A673 (cell line): Measurements from ENCODE around the gene AOX1. TPM values are rescaled to one million over a fixed set of nuclear protein-coding genes. Genes with fewer than 3 reads are reported as not detected.
A peak's percentile ranks its signal among the peaks of the same experiment; 100 is the strongest.

Experiments
- BruUV-seq: library from RNA; stranded (reverse); fragments of 400-500 nt; replicated peaks from 2 replicates; lab custom pipeline; 2021; lab: Mats Ljungman, UMichigan
- CTCF ChIA-PET: fragments of 300-600 bp; sonication (Branson Sonifier 250); formaldehyde crosslinking; loops from one replicate; lab custom pipeline; 2022; ENCODE audit warnings: antibody characterized with exemption; lab: Charles Lee
- POLR2A ChIA-PET: fragments of 300-600 bp; sonication (Branson Sonifier 250); formaldehyde crosslinking; loops from one replicate; lab custom pipeline; 2022; ENCODE audit warnings: antibody characterized with exemption; ENCODE audit not compliant: low non-redundant PET; lab: Charles Lee
- DNase-seq: peaks from one replicate; pipeline ENCODE4 v3.0.0-alpha.2; 2015; ENCODE audit warnings: low spot score
- H3K27ac ChIP-seq: fragments of 200-600 bp; sonication (generic); 2 replicates; pipeline ENCODE4 v1.5.1; 2016; ENCODE audit warnings: mixed run types, low read depth, mild to moderate bottlenecking, mixed read lengths, antibody characterized with exemption, low read length; ENCODE audit not compliant: poor library complexity, severe bottlenecking
- H3K27me3 ChIP-seq: fragments of 200-600 bp; sonication (generic); replicated peaks from 2 replicates; pipeline ENCODE4 v1.6.1; 2017; ENCODE audit warnings: mixed run types, low read depth, mild to moderate bottlenecking, mixed read lengths, antibody characterized with exemption, low read length; ENCODE audit not compliant: insufficient read depth, poor library complexity
- H3K36me3 ChIP-seq: fragments of 200-600 bp; sonication (generic); 2 replicates; pipeline ENCODE4 v1.6.1; 2016; ENCODE audit warnings: mixed run types, mild to moderate bottlenecking, mixed read lengths, antibody characterized with exemption, low read length; ENCODE audit not compliant: insufficient read depth, poor library complexity, severe bottlenecking
- H3K4me1 ChIP-seq: fragments of 200-600 bp; sonication (generic); 2 replicates; pipeline ENCODE4 v1.6.1; 2017; ENCODE audit warnings: mixed run types, mild to moderate bottlenecking, mixed read lengths, antibody characterized with exemption, low read length; ENCODE audit not compliant: insufficient read depth, poor library complexity, severe bottlenecking
- H3K4me3 ChIP-seq: fragments of 200-600 bp; sonication (generic); 2 replicates; pipeline ENCODE4 v1.5.1; 2016; ENCODE audit warnings: low read depth, mixed run types, mild to moderate bottlenecking, mixed read lengths, low read length; ENCODE audit not compliant: poor library complexity, severe bottlenecking
- H3K9me3 ChIP-seq: fragments of 200-600 bp; sonication (generic); 2 replicates; pipeline ENCODE4 v1.6.1; 2016; ENCODE audit warnings: mixed run types, low read depth, mild to moderate bottlenecking, mixed read lengths, antibody characterized with exemption, low read length; ENCODE audit not compliant: poor library complexity, severe bottlenecking
- CTCF ChIP-seq: fragments of 300-800, 200-600 bp; sonication (generic); conservative IDR thresholded peaks from 2 replicates; pipeline ENCODE4 v1.5.1; 2017; ENCODE audit warnings: low read depth, mild to moderate bottlenecking, antibody characterized with exemption, low read length, moderate library complexity, mixed read lengths
- EZH2 ChIP-seq: fragments of 200-600 bp; sonication (generic); IDR thresholded peaks from 2 replicates; pipeline ENCODE4 v1.6.1; 2017; ENCODE audit warnings: borderline replicate concordance, low read depth, mild to moderate bottlenecking, mixed read lengths, antibody characterized with exemption, low read length; ENCODE audit not compliant: poor library complexity, severe bottlenecking
- intact Hi-C: fragments of 100-400 bp; cut with micrococcal nuclease; formaldehyde crosslinking; loops from one replicate; pipeline ENCODE4 v1.10.0; 2022; ENCODE audit not compliant: unreplicated experiment
- total RNA-seq: library from RNA; stranded (reverse); gene quantifications from 2 replicates; pipeline ENCODE4 v1.2.3, GENCODE V29; 2021

Gene AOX1
- total RNA-seq, 1 experiment from 2014 or later: 3.1 TPM

GRCh38 chr2:200613692-200614091, 27.9 kb downstream of the AOX1 start:
- POLR2A ChIA-PET: no interaction called here
- Histone ChIP-seq H3K9me3 (no peaks in the 10 kb centered on the region), H3K27me3 (no peaks in the 10 kb centered on the region), H3K36me3 (no peaks in the 10 kb centered on the region), H3K27ac (no peak overlapping the region), H3K4me1 (peaks cover 4% of the 10 kb centered on the region), H3K4me3 (no peak overlapping the region)
- CTCF ChIA-PET: no interaction called here
- no peak for DNase-seq
- no TSS peak for BruUV-seq
- TF ChIP-seq CTCF (no peak), EZH2 (no peak)
- intact Hi-C loops: no loop called here

- ChIA-PET CTCF (no interaction called here), POLR2A (no interaction called here)
- Histone ChIP-seq H3K36me3 (no peaks in the 10 kb centered on the region), H3K4me1 (peaks cover 5% of the 10 kb centered on the region), H3K27me3 (no peaks in the 10 kb centered on the region), H3K27ac (no peak overlapping the region), H3K4me3 (no peak overlapping the region), H3K9me3 (no peaks in the 10 kb centered on the region)
- no peak for DNase-seq
- TF ChIP-seq EZH2 (no peak), CTCF (no peak)
- BruUV-seq: no TSS peak
- intact Hi-C loops: no loop called here
Observed at GRCh38 chr2:200614249-200614648, 28.4 kb downstream of the AOX1 start.

GRCh38 chr2:200615247-200615646, 29.4 kb downstream of the AOX1 start:
- no peak overlapping the region for H3K27ac ChIP-seq
- TF ChIP-seq CTCF: no peak
- no peak for TF ChIP-seq EZH2
- H3K27me3 ChIP-seq: no peaks in the 10 kb centered on the region
- no TSS peak for BruUV-seq
- ChIA-PET POLR2A (no interaction called here), CTCF (no interaction called here)
- H3K4me3 ChIP-seq: no peak overlapping the region
- intact Hi-C loops: loop anchor here (5.0 kb wide), 1 partner anchor 87 kb away; no protein-coding TSS in a partner anchor
- peaks cover 5% of the 10 kb centered on the region for H3K4me1 ChIP-seq
- no peaks in the 10 kb centered on the region for H3K9me3 ChIP-seq
- DNase-seq: peak; percentile 61
- no peaks in the 10 kb centered on the region for H3K36me3 ChIP-seq
